ENCODE measurements around the gene SPRY4. TPM values are rescaled to one million over a fixed set of nuclear protein-coding genes. Genes with fewer than 3 reads are reported as not detected.

The SPRY4 gene
- total RNA-seq, 1 experiment from 2014 or later: 140 TPM

GRCh38 chr5:142325725-142326479, 1.1 kb upstream of the SPRY4 start (continued):
- TF ChIP-seq EMX1 (CRISPR knock-in tag; IDR thresholded peaks at IDR 0.05) (peak; percentile 58; the same call in 1 of the 2 replicates), ETV6 (CRISPR knock-in tag; IDR thresholded peaks at IDR 0.05) (0 out of 2 replicates have a peak, but pooled peaks have one; percentile 70)
- TF ChIP-seq, protein P1, sequence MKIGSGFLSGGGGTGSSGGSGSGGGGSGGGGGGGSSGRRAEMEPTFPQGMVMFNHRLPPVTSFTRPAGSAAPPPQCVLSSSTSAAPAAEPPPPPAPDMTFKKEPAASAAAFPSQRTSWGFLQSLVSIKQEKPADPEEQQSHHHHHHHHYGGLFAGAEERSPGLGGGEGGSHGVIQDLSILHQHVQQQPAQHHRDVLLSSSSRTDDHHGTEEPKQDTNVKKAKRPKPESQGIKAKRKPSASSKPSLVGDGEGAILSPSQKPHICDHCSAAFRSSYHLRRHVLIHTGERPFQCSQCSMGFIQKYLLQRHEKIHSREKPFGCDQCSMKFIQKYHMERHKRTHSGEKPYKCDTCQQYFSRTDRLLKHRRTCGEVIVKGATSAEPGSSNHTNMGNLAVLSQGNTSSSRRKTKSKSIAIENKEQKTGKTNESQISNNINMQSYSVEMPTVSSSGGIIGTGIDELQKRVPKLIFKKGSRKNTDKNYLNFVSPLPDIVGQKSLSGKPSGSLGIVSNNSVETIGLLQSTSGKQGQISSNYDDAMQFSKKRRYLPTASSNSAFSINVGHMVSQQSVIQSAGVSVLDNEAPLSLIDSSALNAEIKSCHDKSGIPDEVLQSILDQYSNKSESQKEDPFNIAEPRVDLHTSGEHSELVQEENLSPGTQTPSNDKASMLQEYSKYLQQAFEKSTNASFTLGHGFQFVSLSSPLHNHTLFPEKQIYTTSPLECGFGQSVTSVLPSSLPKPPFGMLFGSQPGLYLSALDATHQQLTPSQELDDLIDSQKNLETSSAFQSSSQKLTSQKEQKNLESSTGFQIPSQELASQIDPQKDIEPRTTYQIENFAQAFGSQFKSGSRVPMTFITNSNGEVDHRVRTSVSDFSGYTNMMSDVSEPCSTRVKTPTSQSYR (CRISPR knock-in tag; IDR thresholded peaks at IDR 0.05): peak; percentile 72; the same call in 1 of the 2 replicates

GRCh38 chr5:142324136-142324870, 518 bp downstream of the SPRY4 start:
- peaks cover 65% of the 10 kb centered on the region for H3K4me1 Mint-ChIP-seq
- H3K27ac Mint-ChIP-seq: peak overlapping the region; percentile 93
- CTCF ChIA-PET: interaction anchor here (0.6 to 3.9 kb wide), 12 partner anchors 15 to 510 kb away, joined by 3 to 59 read pairs (median 4); no protein-coding TSS in a partner anchor
- DNase-seq (ENCODE audit: low spot score) (no peak), ATAC-seq (no peak)
- H3K9me3 Mint-ChIP-seq: no peaks in the 10 kb centered on the region
- H3K27me3 Mint-ChIP-seq (ENCODE audit: low read depth): no peaks in the 10 kb centered on the region; the same call in 1 of the 2 replicates
- POLR2A ChIA-PET: interaction anchor here (0.5 to 3.8 kb wide), 17 partner anchors 9 to 1322 kb away, joined by 3 to 83 read pairs (median 4); no protein-coding TSS in a partner anchor
- peak overlapping the region; percentile 96 for H3K4me3 Mint-ChIP-seq
- peaks cover 37% of the 10 kb centered on the region for H3K36me3 Mint-ChIP-seq
- TF ChIP-seq, protein P2, sequence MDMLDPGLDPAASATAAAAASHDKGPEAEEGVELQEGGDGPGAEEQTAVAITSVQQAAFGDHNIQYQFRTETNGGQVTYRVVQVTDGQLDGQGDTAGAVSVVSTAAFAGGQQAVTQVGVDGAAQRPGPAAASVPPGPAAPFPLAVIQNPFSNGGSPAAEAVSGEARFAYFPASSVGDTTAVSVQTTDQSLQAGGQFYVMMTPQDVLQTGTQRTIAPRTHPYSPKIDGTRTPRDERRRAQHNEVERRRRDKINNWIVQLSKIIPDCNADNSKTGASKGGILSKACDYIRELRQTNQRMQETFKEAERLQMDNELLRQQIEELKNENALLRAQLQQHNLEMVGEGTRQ (CRISPR knock-in tag; IDR thresholded peaks at IDR 0.05): no peak
- TF ChIP-seq ZSCAN18 (CRISPR knock-in tag; IDR thresholded peaks at IDR 0.05) (no peak), ZNF121 (CRISPR knock-in tag; IDR thresholded peaks at IDR 0.05) (no peak), ETV6 (CRISPR knock-in tag; IDR thresholded peaks at IDR 0.05) (no peak), GTF2I (CRISPR knock-in tag; conservative IDR thresholded peaks at IDR 0.05) (peak; percentile 48; the same call in 1 of the 2 replicates), ATF1 (CRISPR knock-in tag; IDR thresholded peaks at IDR 0.05) (no peak), TEAD1 (CRISPR knock-in tag; IDR thresholded peaks at IDR 0.05) (no peak), NR2C2 (CRISPR knock-in tag; IDR thresholded peaks at IDR 0.05) (no peak), TEAD4 (CRISPR knock-in tag; IDR thresholded peaks at IDR 0.05) (no peak), ZNF396 (CRISPR knock-in tag; IDR thresholded peaks at IDR 0.05; ENCODE audit: borderline replicate concordance) (no peak), E2F4 (CRISPR knock-in tag; IDR thresholded peaks at IDR 0.05; ENCODE audit: borderline replicate concordance, low read depth) (no peak), KAT7 (CRISPR knock-in tag; IDR thresholded peaks at IDR 0.05; ENCODE audit: borderline replicate concordance) (peak; percentile 32), AR (CRISPR knock-in tag; IDR thresholded peaks at IDR 0.05) (no peak), TCF7 (CRISPR knock-in tag; IDR thresholded peaks at IDR 0.05; ENCODE audit: low read depth) (no peak), JUN (CRISPR knock-in tag; IDR thresholded peaks at IDR 0.05) (peak; percentile 21; the same call in 1 of the 2 replicates), NFATC4 (CRISPR knock-in tag; IDR thresholded peaks at IDR 0.05) (no peak), ZBTB21 (CRISPR knock-in tag; IDR thresholded peaks at IDR 0.05; ENCODE audit: borderline replicate concordance) (no peak), MXD4 (CRISPR knock-in tag; IDR thresholded peaks at IDR 0.05; ENCODE audit: borderline replicate concordance) (no peak), EMX1 (CRISPR knock-in tag; IDR thresholded peaks at IDR 0.05) (no peak)
- TF ChIP-seq, protein P3, sequence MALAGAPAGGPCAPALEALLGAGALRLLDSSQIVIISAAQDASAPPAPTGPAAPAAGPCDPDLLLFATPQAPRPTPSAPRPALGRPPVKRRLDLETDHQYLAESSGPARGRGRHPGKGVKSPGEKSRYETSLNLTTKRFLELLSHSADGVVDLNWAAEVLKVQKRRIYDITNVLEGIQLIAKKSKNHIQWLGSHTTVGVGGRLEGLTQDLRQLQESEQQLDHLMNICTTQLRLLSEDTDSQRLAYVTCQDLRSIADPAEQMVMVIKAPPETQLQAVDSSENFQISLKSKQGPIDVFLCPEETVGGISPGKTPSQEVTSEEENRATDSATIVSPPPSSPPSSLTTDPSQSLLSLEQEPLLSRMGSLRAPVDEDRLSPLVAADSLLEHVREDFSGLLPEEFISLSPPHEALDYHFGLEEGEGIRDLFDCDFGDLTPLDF (CRISPR knock-in tag; IDR thresholded peaks at IDR 0.05): 0 out of 2 replicates have a peak, but pooled peaks have one; percentile 14

Data from WTC11 (cell line).